GM06990 (cell line): Measurements from ENCODE around the gene SCAPER.

ENCODE experiments used
- DNase-seq: peaks from one replicate; pipeline ENCODE4 v3.0.0-alpha.2; 2011; ENCODE audit not compliant: insufficient read length; ENCODE audit errors: extremely low read depth
- H3K27me3 ChIP-seq: replicated peaks from 2 replicates; pipeline ENCODE4 v1.6.0; 2011; ENCODE audit warnings: low read length; ENCODE audit not compliant: control insufficient read depth, insufficient read depth
- H3K36me3 ChIP-seq: 2 replicates; pipeline ENCODE4 v1.5.1; 2011; ENCODE audit warnings: low read length; ENCODE audit not compliant: control insufficient read depth, insufficient read depth
- H3K4me3 ChIP-seq: replicated peaks from 2 replicates; pipeline ENCODE4 v1.5.1; 2011; ENCODE audit warnings: low read depth, mild to moderate bottlenecking, control low read depth, low read length
- TF ChIP-seq, protein P1 (sequence below): IDR thresholded peaks from 2 replicates; pipeline ENCODE4 v1.5.1; 2011; ENCODE audit warnings: low read length, control low read depth, mild to moderate bottlenecking, inconsistent platforms; ENCODE audit not compliant: insufficient read depth, poor library complexity, severe bottlenecking

Gene SCAPER

DNA sequence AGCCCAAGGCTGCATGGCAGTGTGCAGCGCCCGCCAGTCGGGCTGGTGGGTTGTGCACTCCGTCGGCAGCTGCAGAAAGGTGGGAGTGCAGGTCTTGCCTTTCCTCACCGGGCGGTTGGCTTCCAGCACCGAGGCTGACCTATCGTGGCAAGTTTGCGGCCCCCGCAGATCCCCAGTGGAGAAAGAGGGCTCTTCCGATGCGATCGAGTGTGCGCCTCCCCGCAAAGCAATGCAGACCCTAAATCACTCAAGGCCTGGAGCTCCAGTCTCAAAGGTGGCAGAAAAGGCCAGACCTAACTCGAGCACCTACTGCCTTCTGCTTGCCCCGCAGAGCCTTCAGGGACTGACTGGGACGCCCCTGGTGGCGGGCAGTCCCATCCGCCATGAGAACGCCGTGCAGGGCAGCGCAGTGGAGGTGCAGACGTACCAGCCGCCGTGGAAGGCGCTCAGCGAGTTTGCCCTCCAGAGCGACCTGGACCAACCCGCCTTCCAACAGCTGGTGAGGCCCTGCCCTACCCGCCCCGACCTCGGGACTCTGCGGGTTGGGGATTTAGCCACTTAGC lies 564.3 kb downstream of the SCAPER start:
- TF ChIP-seq, protein P1, sequence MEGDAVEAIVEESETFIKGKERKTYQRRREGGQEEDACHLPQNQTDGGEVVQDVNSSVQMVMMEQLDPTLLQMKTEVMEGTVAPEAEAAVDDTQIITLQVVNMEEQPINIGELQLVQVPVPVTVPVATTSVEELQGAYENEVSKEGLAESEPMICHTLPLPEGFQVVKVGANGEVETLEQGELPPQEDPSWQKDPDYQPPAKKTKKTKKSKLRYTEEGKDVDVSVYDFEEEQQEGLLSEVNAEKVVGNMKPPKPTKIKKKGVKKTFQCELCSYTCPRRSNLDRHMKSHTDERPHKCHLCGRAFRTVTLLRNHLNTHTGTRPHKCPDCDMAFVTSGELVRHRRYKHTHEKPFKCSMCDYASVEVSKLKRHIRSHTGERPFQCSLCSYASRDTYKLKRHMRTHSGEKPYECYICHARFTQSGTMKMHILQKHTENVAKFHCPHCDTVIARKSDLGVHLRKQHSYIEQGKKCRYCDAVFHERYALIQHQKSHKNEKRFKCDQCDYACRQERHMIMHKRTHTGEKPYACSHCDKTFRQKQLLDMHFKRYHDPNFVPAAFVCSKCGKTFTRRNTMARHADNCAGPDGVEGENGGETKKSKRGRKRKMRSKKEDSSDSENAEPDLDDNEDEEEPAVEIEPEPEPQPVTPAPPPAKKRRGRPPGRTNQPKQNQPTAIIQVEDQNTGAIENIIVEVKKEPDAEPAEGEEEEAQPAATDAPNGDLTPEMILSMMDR = peak; percentile 71
- H3K4me3 ChIP-seq = peak overlapping the region; percentile 67
- no peaks in the 10 kb centered on the region for H3K36me3 ChIP-seq
- DNase-seq = peak; percentile 55
- H3K27me3 ChIP-seq = no peaks in the 10 kb centered on the region; the same call in 1 of the 2 replicates

DNA sequence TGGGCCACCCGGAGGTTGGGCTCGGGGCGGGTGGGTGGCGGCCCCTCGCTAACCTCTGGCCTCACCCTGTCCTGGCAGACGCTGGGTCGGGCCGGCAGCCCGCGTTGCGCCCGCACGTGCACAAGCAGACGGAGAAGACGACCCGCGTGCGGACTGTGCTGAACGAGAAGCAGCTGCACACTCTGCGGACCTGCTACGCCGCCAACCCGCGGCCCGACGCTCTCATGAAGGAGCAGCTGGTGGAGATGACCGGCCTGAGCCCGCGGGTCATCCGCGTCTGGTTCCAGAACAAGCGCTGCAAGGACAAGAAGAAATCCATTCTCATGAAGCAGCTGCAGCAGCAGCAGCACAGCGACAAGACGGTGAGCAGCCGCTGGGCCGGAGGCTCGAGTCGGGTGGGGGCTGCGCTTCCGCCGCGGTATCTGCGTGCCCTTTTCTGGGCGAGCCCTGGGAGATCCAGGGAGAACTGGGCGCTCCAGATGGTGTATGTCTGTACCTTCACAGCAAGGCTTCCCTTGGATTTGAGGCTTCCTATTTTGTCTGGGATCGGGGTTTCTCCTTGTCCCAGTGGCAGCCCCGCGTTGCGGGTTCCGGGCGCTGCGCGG lies 564.8 kb downstream of the SCAPER start:
- no peaks in the 10 kb centered on the region; the same call in 1 of the 2 replicates for H3K27me3 ChIP-seq
- H3K4me3 ChIP-seq = peak overlapping the region; percentile 67
- peak; percentile 67 for DNase-seq
- H3K36me3 ChIP-seq = no peaks in the 10 kb centered on the region
- TF ChIP-seq, protein P1 = no peak

DNA sequence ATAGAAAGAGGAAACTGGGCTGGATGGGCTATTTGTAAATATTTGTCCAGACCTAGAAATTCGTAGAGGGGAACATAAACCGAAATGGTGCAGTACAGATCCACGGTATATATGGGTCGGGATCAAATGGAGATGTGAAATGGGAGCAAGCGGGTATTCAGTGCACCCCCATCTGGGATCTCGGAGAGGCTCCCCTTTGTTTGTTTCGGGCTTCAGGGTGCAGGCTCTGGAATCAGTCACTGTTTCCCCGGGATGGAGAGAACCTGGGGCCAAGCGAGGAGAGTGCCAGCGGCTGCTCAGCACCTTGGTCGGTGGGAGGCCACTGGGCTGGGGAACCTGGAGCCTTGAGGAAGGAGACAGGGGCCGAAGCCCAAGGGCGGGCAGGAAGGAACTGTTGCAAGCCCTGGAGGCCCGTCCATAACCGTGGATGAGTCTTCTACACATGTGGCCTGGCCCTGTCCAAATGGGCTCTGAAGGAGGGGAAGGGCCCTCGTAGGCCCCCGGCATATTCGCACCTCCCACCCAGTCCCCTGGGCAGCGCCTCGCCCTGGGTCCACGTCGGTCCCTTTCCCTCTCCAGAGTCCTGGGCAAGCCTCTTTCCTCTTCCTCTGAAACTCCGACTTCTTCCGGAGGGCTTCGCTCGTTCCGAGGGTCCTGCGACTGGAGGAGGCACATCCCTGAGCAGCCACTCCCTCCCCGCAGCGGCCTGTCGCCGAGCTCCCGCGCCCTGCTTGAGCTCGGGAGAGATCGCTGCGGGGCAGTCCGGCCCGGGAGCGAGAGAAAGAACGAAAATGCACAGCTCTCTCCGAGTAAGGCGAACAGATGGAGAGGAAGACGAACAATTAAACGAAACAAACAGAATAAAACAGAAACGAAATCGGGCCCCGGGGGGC lies 565.6 kb downstream of the SCAPER start:
- peak overlapping the region; percentile 67 for H3K4me3 ChIP-seq
- no peaks in the 10 kb centered on the region; the same call in 1 of the 2 replicates for H3K27me3 ChIP-seq
- no peaks in the 10 kb centered on the region for H3K36me3 ChIP-seq
- DNase-seq = peak; percentile 37
- TF ChIP-seq, protein P1 = no peak

DNA sequence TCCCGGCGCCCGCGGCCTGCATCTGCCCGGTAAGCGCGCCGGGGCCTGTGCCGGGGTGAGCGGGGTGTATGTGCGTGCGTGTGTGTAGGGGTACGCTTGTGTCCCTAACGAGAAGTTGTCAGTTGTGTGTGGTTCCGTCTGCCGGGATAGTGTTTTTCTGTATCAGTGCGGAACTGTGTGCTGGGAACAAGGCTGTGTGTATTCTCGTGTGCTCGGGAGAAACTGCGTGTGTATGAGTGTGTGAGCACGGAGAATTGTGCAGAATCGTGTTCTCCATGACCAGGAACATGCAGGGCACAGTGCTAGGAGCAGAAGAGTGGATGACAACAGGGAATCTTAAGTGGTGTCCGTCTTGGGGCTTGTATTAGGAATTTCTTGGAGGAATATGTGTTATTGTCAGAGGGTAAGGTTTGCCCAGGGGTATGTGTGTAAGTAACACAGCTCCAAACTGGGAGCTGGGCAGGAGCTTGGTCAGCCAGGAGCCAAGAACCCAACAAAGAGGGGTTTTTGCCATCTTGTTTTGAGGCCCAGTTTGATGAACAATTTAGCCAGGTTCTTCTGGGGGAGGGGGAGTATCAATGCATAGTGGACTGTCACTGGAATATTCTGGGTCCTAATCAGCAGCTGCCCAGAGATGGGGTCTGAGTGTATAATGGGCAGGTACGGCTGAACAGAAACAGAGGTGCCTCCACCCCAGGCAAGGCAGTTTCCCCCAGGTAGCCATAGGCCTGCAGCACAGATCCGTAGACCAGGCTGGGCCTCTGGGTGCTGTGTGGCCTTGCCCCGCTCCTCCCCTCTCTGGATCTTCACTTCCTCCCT lies 566.4 kb downstream of the SCAPER start:
- peak overlapping the region; percentile 39 for H3K4me3 ChIP-seq
- no peaks in the 10 kb centered on the region for H3K36me3 ChIP-seq
- no peaks in the 10 kb centered on the region; the same call in 1 of the 2 replicates for H3K27me3 ChIP-seq
- DNase-seq = no peak
- TF ChIP-seq, protein P1 = no peak

DNA sequence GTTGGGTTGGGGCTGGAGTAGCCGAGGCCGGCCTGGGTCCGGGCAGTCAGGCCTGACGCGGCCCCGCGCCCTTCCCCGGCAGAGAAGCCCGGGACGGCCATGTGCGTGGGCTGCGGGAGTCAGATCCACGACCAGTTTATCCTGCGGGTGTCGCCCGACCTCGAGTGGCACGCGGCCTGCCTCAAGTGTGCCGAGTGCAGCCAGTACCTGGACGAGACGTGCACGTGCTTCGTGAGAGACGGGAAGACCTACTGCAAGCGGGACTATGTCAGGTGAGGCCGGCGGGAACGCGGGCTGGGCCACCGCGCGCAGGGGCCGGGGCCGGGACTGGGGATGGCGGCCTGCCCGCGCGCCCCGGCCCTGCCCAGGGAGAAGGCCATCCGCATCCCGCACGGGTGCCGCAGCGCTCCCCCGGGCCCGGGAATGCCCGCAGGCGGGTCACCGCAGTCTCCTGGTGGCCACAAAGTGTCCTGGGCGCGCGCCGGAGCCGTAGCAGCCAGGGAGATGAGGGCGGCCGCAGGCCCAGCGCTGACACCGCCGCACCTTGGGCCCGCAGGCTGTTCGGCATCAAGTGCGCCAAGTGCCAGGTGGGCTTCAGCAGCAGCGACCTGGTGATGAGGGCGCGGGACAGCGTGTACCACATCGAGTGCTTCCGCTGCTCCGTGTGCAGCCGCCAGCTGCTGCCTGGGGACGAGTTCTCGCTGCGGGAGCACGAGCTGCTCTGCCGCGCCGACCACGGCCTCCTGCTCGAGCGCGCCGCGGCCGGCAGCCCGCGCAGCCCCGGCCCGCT lies 567.2 kb downstream of the SCAPER start:
- DNase-seq = peak; percentile 55
- H3K27me3 ChIP-seq = no peaks in the 10 kb centered on the region; the same call in 1 of the 2 replicates
- no peaks in the 10 kb centered on the region for H3K36me3 ChIP-seq
- TF ChIP-seq, protein P1 = no peak
- peak overlapping the region; percentile 74 for H3K4me3 ChIP-seq
